CD4-positive, alpha-beta T cell treated with Interleukin-21 for 1 hour (primary cell): Measurements from ENCODE around the gene EEF1AKMT2.
"Not testable (repeated sequence)": the region's sequence is repeated elsewhere in the genome, so short reads cannot be mapped to it uniquely, and the experiment has no call there.

Experiments
- DNase-seq: peaks from one replicate; pipeline ENCODE4 v3.0.0-alpha.2; 2020

EEF1AKMT2 gene

DNA sequence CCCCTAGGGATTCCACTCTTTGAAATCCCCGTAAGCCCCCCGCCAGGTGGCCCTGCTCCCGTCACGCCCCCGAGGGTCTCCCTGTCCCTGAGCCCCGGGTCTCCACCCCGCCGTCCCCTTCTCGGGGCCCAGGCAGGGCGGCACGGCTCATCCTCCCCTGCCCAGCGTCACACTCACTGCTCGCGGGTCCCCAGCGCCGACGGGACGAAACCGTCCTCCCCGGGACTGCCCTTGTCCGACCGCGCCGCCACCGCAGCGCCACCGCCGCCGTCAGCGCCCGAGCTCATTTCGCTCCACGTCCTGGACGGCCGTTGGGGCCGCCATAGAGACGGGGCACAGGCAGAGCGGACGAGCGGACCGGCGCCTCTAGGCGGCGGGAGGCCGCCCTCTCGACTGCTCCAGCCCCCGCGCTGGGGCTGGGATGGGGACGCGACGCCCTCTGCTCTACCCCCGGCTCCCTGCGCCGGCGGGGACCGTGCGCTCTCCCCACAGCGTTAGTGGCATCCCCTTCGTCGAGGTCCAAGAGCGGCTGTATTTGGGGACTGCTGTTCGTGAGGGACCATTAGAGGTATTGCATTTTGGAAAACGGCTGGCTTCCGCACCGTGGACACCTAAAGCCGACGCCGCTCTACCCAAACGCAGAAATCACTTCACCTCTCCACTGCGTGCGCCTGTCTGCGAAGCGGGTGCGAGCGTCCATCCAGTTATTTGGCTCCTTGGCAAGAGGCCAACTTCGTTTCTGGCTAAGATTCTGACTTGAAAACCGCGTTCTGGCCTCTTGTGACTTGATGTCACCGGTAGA, at the start of gene EEF1AKMT2:
Gene EEF1AKMT2, minus strand, starts transcription at position 341 of the 802 bp plus-strand sequence. Its CDS starts 54 bp downstream, at position 287.
- DNase-seq: peak; percentile 86

DNA sequence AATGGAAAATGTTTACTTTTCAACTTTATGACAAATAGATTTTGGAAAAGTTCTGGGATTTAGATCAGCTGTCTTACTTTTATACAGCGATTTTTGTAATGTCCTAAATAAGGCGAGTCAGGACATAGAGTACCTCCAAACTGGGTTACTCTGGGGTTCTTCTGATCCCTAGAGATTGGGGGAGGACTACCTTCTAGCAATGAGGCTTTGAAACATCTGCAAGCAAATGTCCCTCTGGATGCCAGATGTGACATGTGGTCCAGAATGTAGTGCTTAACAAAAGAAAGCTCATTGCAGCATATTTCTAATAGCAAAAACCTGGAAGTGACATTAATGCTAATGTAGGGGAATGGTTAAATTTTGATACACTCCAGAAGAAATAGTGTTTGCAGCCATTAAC, 46.0 kb upstream of the EEF1AKMT2 start:
- no peak for DNase-seq

DNA sequence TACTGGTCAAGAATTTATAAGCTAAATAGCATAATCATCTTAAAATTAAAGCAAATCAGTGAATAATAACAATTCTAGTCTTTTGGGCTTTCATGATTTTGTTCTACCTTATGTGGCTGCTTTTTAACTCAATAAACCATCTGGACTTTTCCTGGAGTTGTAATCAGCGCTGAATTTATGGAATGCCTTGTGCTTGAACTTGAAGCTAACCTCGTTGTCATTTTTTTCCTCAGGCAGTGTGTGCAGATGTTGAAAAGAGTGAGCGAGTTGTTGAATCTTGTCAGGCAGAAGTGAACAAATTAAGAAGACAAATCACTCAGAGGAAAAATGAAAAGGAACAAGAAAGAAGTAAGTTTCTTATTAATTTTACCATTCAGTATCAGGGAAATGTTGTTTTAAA, 39.4 kb upstream of the EEF1AKMT2 start:
- DNase-seq: no peak

GRCh38 chr10:124830445-124830844, 38.8 kb upstream of the EEF1AKMT2 start:
- DNase-seq: no peak

GRCh38 chr10:124829447-124830115, 37.9 kb upstream of the EEF1AKMT2 start:
- no peak for DNase-seq

GRCh38 chr10:124827474-124827873, 35.8 kb upstream of the EEF1AKMT2 start:
- peak; percentile 17 for DNase-seq

- DNase-seq: no peak
These were observed 34.6 kb upstream of the EEF1AKMT2 start for GRCh38 chr10:124826262-124826661.

DNA sequence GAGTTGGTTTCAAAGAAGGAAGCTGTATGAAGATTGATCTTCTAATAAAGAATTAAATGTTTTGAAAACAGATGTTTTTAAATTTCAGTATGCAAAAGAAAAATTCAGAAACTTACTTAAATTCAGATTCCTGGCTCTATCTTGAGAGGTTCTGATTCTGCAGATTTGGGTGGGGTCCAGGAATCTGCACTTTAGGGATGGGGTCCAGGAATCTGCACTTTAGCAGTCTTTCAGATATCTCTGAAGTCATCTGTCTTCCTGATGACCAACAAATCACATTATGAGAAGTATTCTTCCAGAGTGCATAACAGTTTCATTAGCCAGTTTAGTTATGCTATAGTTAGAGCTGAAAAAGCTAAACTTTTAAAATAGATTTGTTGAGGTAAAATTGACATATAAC, 34.0 kb upstream of the EEF1AKMT2 start:
- no peak for DNase-seq

DNA sequence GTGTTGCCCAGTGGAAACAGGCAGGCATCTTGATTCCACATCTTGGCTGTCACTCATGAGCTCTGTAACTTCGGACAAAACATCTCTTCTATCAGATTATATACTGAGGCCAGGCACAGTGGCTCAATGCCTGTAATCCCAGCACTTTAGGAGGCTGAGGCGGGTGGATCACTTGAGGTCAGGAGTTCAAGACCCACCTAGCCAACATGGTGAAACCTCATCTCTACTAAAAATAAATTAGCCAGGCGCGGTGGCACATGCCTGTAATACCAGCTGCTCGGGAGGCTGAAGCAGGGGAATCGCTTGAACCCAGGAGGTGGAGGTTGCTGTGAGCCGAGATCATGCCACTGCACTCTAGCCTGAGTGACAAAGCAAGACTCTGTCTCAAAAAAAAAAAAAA, 33.2 kb upstream of the EEF1AKMT2 start:
- DNase-seq: not testable (repeated sequence)

GRCh38 chr10:124824507-124824906, 32.8 kb upstream of the EEF1AKMT2 start:
- DNase-seq: no peak

- no peak for DNase-seq
These were observed 29.8 kb upstream of the EEF1AKMT2 start for GRCh38 chr10:124821520-124821919.

- DNase-seq: no peak
These were observed 28.4 kb upstream of the EEF1AKMT2 start for GRCh38 chr10:124820121-124820520.

- peak; percentile 27 for DNase-seq
These were observed 10.6 kb upstream of the EEF1AKMT2 start for GRCh38 chr10:124802313-124802675.

GRCh38 chr10:124799211-124799610, 7.5 kb upstream of the EEF1AKMT2 start:
- no peak for DNase-seq

- DNase-seq: no peak
These were observed 7.1 kb upstream of the EEF1AKMT2 start for GRCh38 chr10:124798781-124799180.

DNA sequence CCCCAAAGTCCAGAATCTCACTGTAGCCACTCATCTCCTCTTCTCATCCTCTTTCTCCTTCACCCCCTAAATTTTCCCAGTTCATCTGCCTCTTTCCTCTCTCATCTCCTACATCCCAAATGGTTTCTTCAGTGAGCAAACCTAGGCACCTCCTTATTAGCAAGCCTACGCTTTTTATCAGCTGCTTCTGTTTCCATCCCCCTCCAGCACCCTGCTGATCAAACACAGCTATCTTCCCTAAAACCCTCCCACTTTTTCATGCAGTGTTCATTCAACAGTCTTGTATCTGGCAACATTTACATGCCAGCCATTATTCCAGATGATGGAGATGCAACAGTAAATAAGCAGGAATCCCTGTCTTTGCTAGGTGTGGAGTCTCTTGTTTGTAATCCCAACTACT, 6.7 kb upstream of the EEF1AKMT2 start:
- DNase-seq: no peak

GRCh38 chr10:124792998-124793352, 1.3 kb upstream of the EEF1AKMT2 start:
- no peak for DNase-seq

DNA sequence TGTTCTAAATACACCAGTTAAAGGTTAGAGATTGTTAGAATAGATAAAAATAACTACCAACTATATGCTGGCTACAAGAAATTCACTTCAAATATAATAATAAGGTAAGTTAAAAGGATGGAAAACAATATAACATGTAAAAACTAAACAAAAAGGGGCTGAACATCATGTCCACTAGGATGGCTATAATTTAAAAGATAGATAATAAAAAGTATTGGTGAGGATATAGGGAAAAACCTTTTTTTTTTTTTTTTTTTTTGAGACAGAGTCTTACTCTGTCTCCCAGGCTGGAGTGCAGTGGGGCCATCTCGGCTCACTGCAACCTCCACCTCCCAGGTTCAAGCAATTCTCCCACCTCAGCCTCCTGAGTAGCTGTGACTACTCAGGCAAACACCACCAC, 8.8 kb downstream of the EEF1AKMT2 start:
- not testable (repeated sequence) for DNase-seq

GRCh38 chr10:124768791-124769190, 22.9 kb downstream of the EEF1AKMT2 start:
- DNase-seq: no peak

DNA sequence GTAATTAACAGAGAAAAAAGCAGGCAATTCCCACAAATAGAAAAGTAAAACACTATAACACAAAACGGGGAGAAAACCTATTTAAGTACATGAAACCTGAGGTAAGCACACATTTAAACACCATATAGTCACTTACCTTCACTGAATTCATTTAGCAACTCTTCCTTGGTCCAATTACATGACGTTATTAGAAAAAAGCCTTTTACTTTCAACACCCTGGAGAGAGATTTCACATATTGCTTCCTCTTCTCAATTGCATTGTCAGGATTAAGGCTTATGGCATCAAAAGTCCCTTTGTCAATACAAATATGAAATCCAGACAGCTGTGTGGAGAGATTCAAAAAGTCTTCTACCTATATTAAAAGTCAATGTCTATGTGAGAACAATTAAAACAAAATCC, 26.4 kb downstream of the EEF1AKMT2 start:
- no peak for DNase-seq

DNA sequence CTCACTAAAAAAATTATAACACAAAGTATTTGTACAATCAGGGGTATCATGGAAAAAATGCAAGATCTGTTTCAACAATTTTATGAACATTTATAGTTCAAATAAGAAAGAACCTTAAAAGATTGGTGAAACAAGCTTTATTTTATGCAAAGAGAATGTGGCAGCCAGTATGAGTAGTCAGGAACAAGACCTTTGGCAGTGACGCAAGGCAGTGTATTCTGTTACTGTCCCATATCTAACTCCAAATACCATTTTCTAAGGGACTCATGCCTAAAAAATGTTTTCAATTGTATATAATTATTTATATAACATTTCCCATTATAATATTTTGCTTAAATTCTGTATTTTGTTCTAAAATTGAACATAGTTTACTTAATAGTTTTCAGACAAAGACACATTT, 28.4 kb downstream of the EEF1AKMT2 start:
- no peak for DNase-seq

DNA sequence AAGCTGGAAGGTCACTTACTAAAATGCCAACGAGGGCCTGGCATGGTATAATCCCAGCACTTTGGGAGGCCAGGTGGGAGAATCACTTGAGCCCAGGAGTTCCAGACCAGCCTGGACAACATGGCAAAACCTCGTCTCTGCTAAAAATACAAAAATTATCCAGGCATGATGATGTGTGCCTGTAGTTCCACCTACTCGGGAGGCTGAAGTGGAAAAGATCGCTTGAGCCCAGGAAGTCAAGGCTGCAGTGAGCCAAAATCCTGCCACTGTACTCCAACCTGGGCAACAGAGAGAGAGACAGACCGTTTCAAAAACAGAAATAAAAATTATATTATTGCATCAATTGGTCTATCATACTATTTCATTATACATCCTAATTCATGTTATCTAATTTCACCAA, 29.4 kb downstream of the EEF1AKMT2 start:
- no peak for DNase-seq

DNA sequence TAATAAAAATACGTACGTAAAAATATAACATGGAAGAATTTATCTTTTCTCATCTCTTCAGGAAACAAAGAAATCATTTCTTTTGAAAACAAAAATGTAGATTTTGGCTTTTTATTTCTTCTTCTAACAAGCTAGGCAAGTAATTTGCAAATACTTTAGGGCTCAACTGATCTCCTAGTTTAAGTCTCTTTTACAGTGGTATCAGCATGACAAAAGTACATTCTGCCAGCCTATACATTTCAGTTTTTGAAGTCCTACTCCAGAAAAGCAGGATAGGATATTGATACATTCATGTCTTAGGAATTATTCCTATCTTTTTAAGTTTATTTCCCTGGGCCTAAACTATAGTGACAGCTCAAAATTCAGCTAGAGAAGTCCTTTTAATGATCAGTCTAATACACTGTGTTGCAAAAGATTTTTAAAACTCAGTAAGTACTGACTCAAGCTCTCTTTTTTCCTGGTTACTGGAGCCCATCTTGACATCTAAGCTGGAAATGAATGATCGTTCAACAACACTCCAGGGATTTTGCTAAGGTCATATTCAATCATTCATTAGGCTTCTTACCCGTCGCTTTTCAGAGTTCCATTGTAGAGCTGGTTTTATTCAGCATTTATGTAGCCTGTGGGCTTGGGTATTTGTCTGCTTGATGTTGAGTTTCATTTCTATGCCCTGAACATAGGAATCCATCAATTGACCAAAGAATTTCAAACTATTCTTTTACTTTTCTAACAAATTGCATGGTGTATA, 35.4 kb downstream of the EEF1AKMT2 start:
- DNase-seq: no peak

DNA sequence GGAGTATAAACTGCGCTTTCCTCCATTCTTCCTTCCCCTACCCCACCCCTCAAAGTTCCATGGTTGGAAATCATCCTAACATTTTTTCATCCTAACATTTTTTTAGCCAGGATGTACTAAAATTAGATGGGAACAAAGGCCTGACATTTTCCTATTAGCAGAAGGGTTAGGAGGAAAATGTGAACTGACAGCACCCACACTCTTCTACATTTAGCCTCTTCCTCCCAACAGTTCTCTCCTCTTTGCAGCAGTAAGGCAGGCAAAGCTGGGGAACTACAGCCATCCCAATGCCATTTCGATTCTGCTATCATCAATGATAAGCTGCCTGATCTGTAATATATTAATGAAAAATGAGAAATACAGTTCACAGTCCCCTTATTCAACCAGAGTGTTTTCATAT, 36.1 kb downstream of the EEF1AKMT2 start:
- no peak for DNase-seq
